Keratinocyte (primary cell): ENCODE measurements around the gene P2RX7. TPM values are rescaled to one million over a fixed set of nuclear protein-coding genes. Genes with fewer than 3 reads are reported as not detected.

ENCODE experiments used
- DNase-seq: peaks from one replicate; pipeline ENCODE4 v3.0.0-alpha.2; 2011; ENCODE audit warnings: low read depth, missing footprints, low spot score
- FAIRE-seq: peaks from 2 replicates; lab custom pipeline; 2011; peaks lifted over from hg19 to GRCh38; lab: Jason Lieb, UNC
- H2AFZ ChIP-seq: 2 replicates; pipeline ENCODE4 v1.6.0; 2012; ENCODE audit warnings: low read length, control low read depth, inconsistent platforms; ENCODE audit not compliant: control insufficient read depth
- H3K27ac ChIP-seq: 2 replicates; pipeline ENCODE4 v1.5.1; 2011; ENCODE audit warnings: low read length; ENCODE audit not compliant: control insufficient read depth, insufficient read depth
- H3K27me3 ChIP-seq: 3 replicates; pipeline ENCODE4 v1.6.0; 2011; ENCODE audit warnings: low read length; ENCODE audit not compliant: control insufficient read depth, insufficient read depth; ENCODE audit errors: extremely low read depth
- H3K36me3 ChIP-seq, 2 experiments: 2 replicates in 1 of 2; 3 replicates in 1 of 2; pipeline ENCODE4 v1.5.1; 2011; ENCODE audit warnings: low read length in 2 of 2, mild to moderate bottlenecking in 1 of 2; ENCODE audit not compliant: control insufficient read depth in 2 of 2, insufficient read depth in 2 of 2; ENCODE audit errors: extremely low read depth in 1 of 2
- H3K4me1 ChIP-seq: 3 replicates; pipeline ENCODE4 v1.5.1; 2011; ENCODE audit warnings: low read length; ENCODE audit not compliant: control insufficient read depth, insufficient read depth; ENCODE audit errors: extremely low read depth
- H3K4me2 ChIP-seq: 3 replicates; pipeline ENCODE4 v1.6.0; 2011; ENCODE audit warnings: low read depth, low read length; ENCODE audit not compliant: control insufficient read depth, insufficient read depth; ENCODE audit errors: extremely low read depth
- H3K4me3 ChIP-seq, 3 experiments: fragments of 200-600 bp in 1 of 3; sonication (generic) in 1 of 3; 2 replicates in 2 of 3; 3 replicates in 1 of 3; pipeline ENCODE4 v1.5.1; 2011 to 2016; ENCODE audit warnings: low read length in 3 of 3, mild to moderate bottlenecking in 3 of 3, control low read depth in 2 of 3, inconsistent platforms in 1 of 3, low read depth in 1 of 3, mixed read lengths in 1 of 3, mixed run types in 1 of 3, moderate library complexity in 1 of 3; ENCODE audit not compliant: control insufficient read depth in 2 of 3, insufficient read depth in 2 of 3; ENCODE audit errors: extremely low read depth in 1 of 3
- H3K79me2 ChIP-seq: 2 replicates; pipeline ENCODE4 v1.6.0; 2012; ENCODE audit warnings: low read length; ENCODE audit not compliant: control insufficient read depth, insufficient read depth
- H3K9ac ChIP-seq: 3 replicates; pipeline ENCODE4 v1.6.0; 2011; ENCODE audit warnings: low read length; ENCODE audit not compliant: control insufficient read depth, insufficient read depth; ENCODE audit errors: extremely low read depth
- H3K9me1 ChIP-seq: 3 replicates; pipeline ENCODE4 v1.6.0; 2011; ENCODE audit warnings: low read length; ENCODE audit not compliant: control insufficient read depth, insufficient read depth; ENCODE audit errors: extremely low read depth
- H3K9me3 ChIP-seq: 2 replicates; pipeline ENCODE4 v1.5.1; 2012; ENCODE audit warnings: low read depth, low read length; ENCODE audit not compliant: control insufficient read depth
- H4K20me1 ChIP-seq: 3 replicates; pipeline ENCODE4 v1.6.0; 2011; ENCODE audit warnings: low read length; ENCODE audit not compliant: control insufficient read depth, insufficient read depth; ENCODE audit errors: extremely low read depth
- CTCF ChIP-seq, 3 experiments: IDR thresholded peaks in 1 of 3; conservative IDR thresholded peaks in 1 of 3; optimal IDR thresholded peaks in 1 of 3; 2 replicates in 2 of 3; 3 replicates in 1 of 3; pipeline versions ENCODE3 to v1.5.1; 2011; ENCODE audit warnings: low read length in 3 of 3, mild to moderate bottlenecking in 3 of 3, moderate library complexity in 2 of 3, control low read depth in 1 of 3, inconsistent platforms in 1 of 3; ENCODE audit not compliant: insufficient read depth in 2 of 3; ENCODE audit errors: extremely low read depth in 1 of 3
- EZH2 ChIP-seq: IDR thresholded peaks from one replicate; pipeline ENCODE4 v1.6.1; 2012; ENCODE audit warnings: inconsistent platforms, mild to moderate bottlenecking, low read length, moderate library complexity
- dilution Hi-C: fragments of 300-500 bp; cut with MboI; formaldehyde crosslinking; loops from one replicate; pipeline ENCODE4 v1.7.0; 2020; ENCODE audit warnings: low sequenced_read_pairs; ENCODE audit not compliant: extremely low pct_ligation_motif_present
- polyA plus RNA-seq, 5 experiments: library from polyadenylated mRNA; depleted of rRNA in 3 of 5; stranded (reverse) in 3 of 5; stranded (forward) in 1 of 5; unstranded in 1 of 5; fragments of >200 nt; gene quantifications; 1 replicate in 1 of 5; 2 replicates in 3 of 5; 3 replicates in 1 of 5; pipeline versions ENCODE4 v1.2.1 to v1.2.3, GENCODE V29; 2011 to 2012; ENCODE audit warnings: missing spikeins in 2 of 5, low read depth in 1 of 5, low replicate concordance in 1 of 5

Gene P2RX7
- polyA plus RNA-seq, 1 donor (not counting 4 experiments of a cell fraction or from before 2014, with no cell fraction given): 0.20 TPM

DNA sequence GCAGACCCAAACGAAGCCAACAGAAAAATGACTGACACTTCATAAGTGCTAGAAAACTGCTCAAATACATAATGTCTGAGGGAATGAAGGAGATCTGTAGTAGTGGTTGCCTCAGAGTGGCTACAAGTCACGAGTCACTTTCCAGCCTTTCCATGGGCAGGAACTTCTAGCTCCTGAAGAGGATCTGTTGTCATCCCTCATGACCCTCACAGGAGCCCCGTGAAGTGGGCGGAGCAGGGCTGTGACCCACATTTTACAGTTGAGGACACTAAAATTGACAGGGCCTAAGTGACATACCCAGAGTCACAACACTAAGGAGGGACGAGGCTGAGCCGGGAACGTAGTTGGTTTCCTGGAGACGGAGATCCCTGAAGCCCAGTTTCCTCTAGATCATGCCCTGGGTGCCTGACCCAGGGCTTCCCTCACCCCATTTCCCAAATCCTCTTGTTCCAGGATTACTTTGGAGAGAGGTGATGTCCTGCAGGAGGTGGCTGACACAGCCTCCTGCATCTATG is 45.8 kb upstream of the P2RX7 start:
- H3K4me3 ChIP-seq: no peak overlapping the region
- no peaks in the 10 kb centered on the region for H4K20me1 ChIP-seq
- H3K9ac ChIP-seq: no peak overlapping the region
- no peak overlapping the region for H3K4me2 ChIP-seq
- DNase-seq (no peak), FAIRE-seq (no peak)
- no peaks in the 10 kb centered on the region for H3K79me2 ChIP-seq
- H3K4me1 ChIP-seq: no peaks in the 10 kb centered on the region
- dilution Hi-C loops: no loop called here
- H3K36me3 ChIP-seq: no peaks in the 10 kb centered on the region
- no peak overlapping the region for H3K27ac ChIP-seq
- no peak overlapping the region for H2AFZ ChIP-seq
- H3K9me3 ChIP-seq: no peaks in the 10 kb centered on the region
- H3K27me3 ChIP-seq: peaks cover 3% of the 10 kb centered on the region
- TF ChIP-seq EZH2: no peak
- no peak for TF ChIP-seq CTCF (optimal IDR thresholded peaks at IDR 0.05 in 1 of 3, IDR thresholded peaks at IDR 0.05 in 1 of 3, conservative IDR thresholded peaks at IDR 0.05 in 1 of 3; ENCODE audit: extremely low read depth in 1 of 3, insufficient read depth in 2 of 3, low read length in 3 of 3)
- H3K9me1 ChIP-seq: no peaks in the 10 kb centered on the region

- H3K79me2 ChIP-seq: no peaks in the 10 kb centered on the region
- no peak overlapping the region for H3K4me2 ChIP-seq
- H2AFZ ChIP-seq: no peak overlapping the region
- H3K4me1 ChIP-seq: no peaks in the 10 kb centered on the region
- no peak overlapping the region for H3K9ac ChIP-seq
- H3K9me3 ChIP-seq: no peaks in the 10 kb centered on the region
- no peaks in the 10 kb centered on the region for H4K20me1 ChIP-seq
- FAIRE-seq (no peak), DNase-seq (no peak)
- no peaks in the 10 kb centered on the region for H3K36me3 ChIP-seq
- no peak overlapping the region for H3K27ac ChIP-seq
- no peaks in the 10 kb centered on the region for H3K9me1 ChIP-seq
- TF ChIP-seq EZH2 (no peak), CTCF (optimal IDR thresholded peaks at IDR 0.05 in 1 of 3, IDR thresholded peaks at IDR 0.05 in 1 of 3, conservative IDR thresholded peaks at IDR 0.05 in 1 of 3; ENCODE audit: extremely low read depth in 1 of 3, insufficient read depth in 2 of 3, low read length in 3 of 3) (no peak)
- no peak overlapping the region for H3K4me3 ChIP-seq
- peaks cover 3% of the 10 kb centered on the region for H3K27me3 ChIP-seq
- dilution Hi-C loops: no loop called here
Observed at GRCh38 chr12:121087467-121088194, 45.0 kb upstream of the P2RX7 start.
